Activated CD4-positive, alpha-beta T cell treated with anti-CD3 and anti-CD28 coated beads, Interleukin-2, Interleukin-4, amounts not matched to agents 100 ng/mL and 50 ng/mL, durations not matched to agents 16 hours and 8 hours (primary cell): ENCODE data around the gene CCDC90B.
A peak's percentile ranks its signal among the peaks of the same experiment; 100 is the strongest.
"Not testable (repeated sequence)": the region's sequence is repeated elsewhere in the genome, so short reads cannot be mapped to it uniquely, and the experiment has no call there.

ENCODE experiments used
- DNase-seq: peaks from one replicate; pipeline ENCODE4 v3.0.0-alpha.2; 2020; ENCODE audit warnings: low spot score

CCDC90B gene

GRCh38 chr11:83285771-83286528 is at the start of gene CCDC90B:
Gene CCDC90B, minus strand, starts transcription at chr11:83286367. Its CDS starts 395 bp downstream, at chr11:83285972.
- DNase-seq = peak; percentile 95

GRCh38 chr11:83335446-83336070 is 49.4 kb upstream of the CCDC90B start:
- DNase-seq = no peak

GRCh38 chr11:83330303-83330702 is 44.1 kb upstream of the CCDC90B start:
- no peak for DNase-seq

- DNase-seq = no peak
These were observed 40.2 kb upstream of the CCDC90B start for GRCh38 chr11:83326326-83326725.

- no peak for DNase-seq
These were observed 33.2 kb upstream of the CCDC90B start for GRCh38 chr11:83319346-83319745.

- DNase-seq = no peak
These were observed 32.8 kb upstream of the CCDC90B start for GRCh38 chr11:83318931-83319330.

- no peak for DNase-seq
These were observed 31.9 kb upstream of the CCDC90B start for GRCh38 chr11:83317757-83318690.

GRCh38 chr11:83316897-83317268 is 30.7 kb upstream of the CCDC90B start:
- not testable (repeated sequence) for DNase-seq

GRCh38 chr11:83316143-83316896 is 30.2 kb upstream of the CCDC90B start:
- DNase-seq = not testable (repeated sequence)

- DNase-seq = no peak
These were observed 26.3 kb upstream of the CCDC90B start for GRCh38 chr11:83312430-83312829.

- no peak for DNase-seq
These were observed 25.5 kb upstream of the CCDC90B start for GRCh38 chr11:83311701-83312100.

- DNase-seq = no peak
These were observed 24.6 kb upstream of the CCDC90B start for GRCh38 chr11:83310718-83311117.

- DNase-seq = not testable (repeated sequence)
These were observed 22.4 kb upstream of the CCDC90B start for GRCh38 chr11:83308536-83308935.

GRCh38 chr11:83306200-83307080 is 20.3 kb upstream of the CCDC90B start:
- no peak for DNase-seq

GRCh38 chr11:83303316-83303715 is 17.1 kb upstream of the CCDC90B start:
- DNase-seq = no peak

- DNase-seq = no peak
These were observed 16.0 kb upstream of the CCDC90B start for GRCh38 chr11:83302151-83302550.

GRCh38 chr11:83299681-83300080 is 13.5 kb upstream of the CCDC90B start:
- no peak for DNase-seq

- DNase-seq = no peak
These were observed 8.0 kb upstream of the CCDC90B start for GRCh38 chr11:83294208-83294607.

GRCh38 chr11:83293457-83293774 is 7.2 kb upstream of the CCDC90B start:
- no peak for DNase-seq

- peak; percentile 64 for DNase-seq
These were observed 6.7 kb upstream of the CCDC90B start for GRCh38 chr11:83292709-83293456.
